ENCODE measurements around the gene KRT79.

- no peak for TF ChIP-seq ZFP3 (CRISPR knock-in tag; IDR thresholded peaks at IDR 0.05)
- TF ChIP-seq ZFP30 (CRISPR knock-in tag; IDR thresholded peaks at IDR 0.05) = no peak
- TF ChIP-seq ESRRG (CRISPR knock-in tag; IDR thresholded peaks at IDR 0.05) = no peak
- TF ChIP-seq, protein P1, sequence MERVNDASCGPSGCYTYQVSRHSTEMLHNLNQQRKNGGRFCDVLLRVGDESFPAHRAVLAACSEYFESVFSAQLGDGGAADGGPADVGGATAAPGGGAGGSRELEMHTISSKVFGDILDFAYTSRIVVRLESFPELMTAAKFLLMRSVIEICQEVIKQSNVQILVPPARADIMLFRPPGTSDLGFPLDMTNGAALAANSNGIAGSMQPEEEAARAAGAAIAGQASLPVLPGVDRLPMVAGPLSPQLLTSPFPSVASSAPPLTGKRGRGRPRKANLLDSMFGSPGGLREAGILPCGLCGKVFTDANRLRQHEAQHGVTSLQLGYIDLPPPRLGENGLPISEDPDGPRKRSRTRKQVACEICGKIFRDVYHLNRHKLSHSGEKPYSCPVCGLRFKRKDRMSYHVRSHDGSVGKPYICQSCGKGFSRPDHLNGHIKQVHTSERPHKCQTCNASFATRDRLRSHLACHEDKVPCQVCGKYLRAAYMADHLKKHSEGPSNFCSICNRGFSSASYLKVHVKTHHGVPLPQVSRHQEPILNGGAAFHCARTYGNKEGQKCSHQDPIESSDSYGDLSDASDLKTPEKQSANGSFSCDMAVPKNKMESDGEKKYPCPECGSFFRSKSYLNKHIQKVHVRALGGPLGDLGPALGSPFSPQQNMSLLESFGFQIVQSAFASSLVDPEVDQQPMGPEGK (CRISPR knock-in tag; IDR thresholded peaks at IDR 0.05; ENCODE audit: borderline replicate concordance) = no peak
- TF ChIP-seq RARB (CRISPR knock-in tag; IDR thresholded peaks at IDR 0.05) = no peak
- TF ChIP-seq ZNF70 (CRISPR knock-in tag; IDR thresholded peaks at IDR 0.05) = no peak
- TF ChIP-seq POU6F1 (CRISPR knock-in tag; IDR thresholded peaks at IDR 0.05; ENCODE audit: borderline replicate concordance, low read depth) = no peak
- no peak for TF ChIP-seq TCF4 (CRISPR knock-in tag; IDR thresholded peaks at IDR 0.05; ENCODE audit: borderline replicate concordance)
These were observed 33.0 kb upstream of the KRT79 start for GRCh38 chr12:52867152-52867551.

All from SK-N-SH treated with all-trans-retinoic acid at 6 μM for 48 hours (cell line).